Thymus (tissue), 11 donors: Measurements from ENCODE around the gene CARD8. TPM values are rescaled to one million over a fixed set of nuclear protein-coding genes. Genes with fewer than 3 reads are reported as not detected.

ENCODE experiments used
- DNase-seq, 9 donors: peaks; one replicate each; pipeline ENCODE4 v3.0.0-alpha.2; 2013; ENCODE audit warnings: low spot score in 9 of 9, low read depth in 6 of 9, missing footprints in 1 of 9
- H3K27ac ChIP-seq, 2 donors: one replicate each; pipeline ENCODE4 v1.5.1; 2013; ENCODE audit warnings: control low read depth in 1 of 2, low read depth in 1 of 2, low read length in 1 of 2, mild to moderate bottlenecking in 1 of 2, moderate library complexity in 1 of 2
- H3K27me3 ChIP-seq, 2 donors: one replicate each; pipeline ENCODE4 v1.5.1; 2013; ENCODE audit warnings: low read length in 1 of 2; ENCODE audit not compliant: control insufficient read depth in 2 of 2, insufficient read depth in 1 of 2
- H3K36me3 ChIP-seq, 2 donors: one replicate each; pipeline ENCODE4 v1.5.1; 2013; ENCODE audit warnings: low read length in 1 of 2, mild to moderate bottlenecking in 1 of 2, moderate library complexity in 1 of 2; ENCODE audit not compliant: control insufficient read depth in 2 of 2, insufficient read depth in 2 of 2
- H3K4me1 ChIP-seq, 2 donors: one replicate each; pipeline ENCODE4 v1.5.1; 2013; ENCODE audit warnings: low read length in 2 of 2; ENCODE audit not compliant: control insufficient read depth in 2 of 2, insufficient read depth in 2 of 2
- H3K4me3 ChIP-seq, 2 donors: one replicate each; pipeline ENCODE4 v1.5.1; 2013; ENCODE audit warnings: low read length in 2 of 2, control low read depth in 1 of 2, mild to moderate bottlenecking in 1 of 2
- H3K9me3 ChIP-seq, 2 donors: one replicate each; pipeline ENCODE4 v1.5.1; 2013; ENCODE audit warnings: low read length in 1 of 2, mild to moderate bottlenecking in 1 of 2; ENCODE audit not compliant: control insufficient read depth in 2 of 2, insufficient read depth in 1 of 2
- WGBS: extraction: QIAGEN DNeasy Blood & Tissue Kit; methylation state at CpG from one replicate; pipeline ENCODE4 v1.1.7; 2013; 5-methylcytosine and 5-hydroxymethylcytosine counted together
- polyA plus RNA-seq: library from polyadenylated mRNA; stranded (reverse); fragments of 200-250 nt; gene quantifications from one replicate; pipeline ENCODE4 v1.2.3, GENCODE V29; 2013
- total RNA-seq: library from RNA; stranded (reverse); fragments of 120-200 nt; gene quantifications from one replicate; pipeline ENCODE4 v1.2.4, GENCODE V29; 2013
- donor health status: healthy.

CARD8 gene
- total and polyA plus RNA-seq, 2 donors: 56.0 to 66.4 TPM

DNA sequence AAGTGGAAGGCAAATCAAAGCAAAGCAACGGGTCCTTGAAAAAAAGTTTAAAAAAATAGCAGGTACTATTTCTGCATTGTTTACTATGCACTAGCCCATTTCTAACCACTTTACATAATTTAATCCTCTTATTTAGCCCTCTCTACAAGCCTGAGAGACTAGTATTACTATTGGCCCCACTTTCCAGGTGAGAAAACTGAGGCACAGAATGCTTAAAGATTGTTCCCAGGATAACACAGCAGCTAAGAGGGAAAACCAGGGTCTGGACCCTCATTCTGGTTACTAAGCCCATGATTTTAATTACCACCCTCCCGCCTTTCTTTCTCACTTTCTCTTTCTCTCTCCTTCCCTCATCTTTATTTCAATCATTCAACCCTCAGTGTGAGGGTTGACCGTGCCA lies 79.5 kb downstream of the CARD8 start:
- peaks cover 0 to 14% of the 10 kb centered on the region in 2 donors for H3K9me3 ChIP-seq
- 99% methylated on average over 3 of the region's 3 CpGs for WGBS
- no peak overlapping the region for H3K4me3 ChIP-seq
- H3K4me1 ChIP-seq: peaks cover under 1 to 4% of the 10 kb centered on the region in 2 donors
- peaks cover 11 to 12% of the 10 kb centered on the region in 2 donors for H3K36me3 ChIP-seq
- no peak for DNase-seq
- H3K27ac ChIP-seq: no peak overlapping the region
- no peaks in the 10 kb centered on the region for H3K27me3 ChIP-seq

DNA sequence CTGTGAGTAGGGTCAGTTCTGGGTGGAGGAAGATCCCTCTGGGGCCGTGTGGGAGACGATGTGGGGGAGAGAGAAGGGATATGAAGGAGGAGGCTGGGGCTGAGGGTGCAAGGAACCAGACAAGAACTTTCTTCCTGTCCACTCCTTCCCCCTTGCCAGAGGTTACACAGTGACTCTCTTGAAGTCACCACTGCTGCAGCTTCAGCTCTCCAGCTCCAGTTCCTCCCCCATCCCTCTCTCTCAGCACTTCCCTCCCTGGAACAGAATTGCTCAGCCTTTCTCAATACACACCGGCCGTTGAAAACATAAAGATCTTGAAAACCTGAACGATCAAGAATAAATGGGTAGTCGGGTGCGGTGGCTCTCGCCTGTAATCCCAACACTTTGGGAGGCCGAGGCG lies 80.1 kb downstream of the CARD8 start:
- peaks cover 0 to 16% of the 10 kb centered on the region in 2 donors for H3K9me3 ChIP-seq
- WGBS: 97% methylated on average over 10 of the region's 10 CpGs
- H3K4me3 ChIP-seq: no peak overlapping the region
- H3K4me1 ChIP-seq: peaks cover 4 to 10% of the 10 kb centered on the region in 2 donors
- no peak overlapping the region for H3K27ac ChIP-seq
- no peaks in the 10 kb centered on the region for H3K27me3 ChIP-seq
- no peak for DNase-seq
- peaks cover 11 to 12% of the 10 kb centered on the region in 2 donors for H3K36me3 ChIP-seq

DNA sequence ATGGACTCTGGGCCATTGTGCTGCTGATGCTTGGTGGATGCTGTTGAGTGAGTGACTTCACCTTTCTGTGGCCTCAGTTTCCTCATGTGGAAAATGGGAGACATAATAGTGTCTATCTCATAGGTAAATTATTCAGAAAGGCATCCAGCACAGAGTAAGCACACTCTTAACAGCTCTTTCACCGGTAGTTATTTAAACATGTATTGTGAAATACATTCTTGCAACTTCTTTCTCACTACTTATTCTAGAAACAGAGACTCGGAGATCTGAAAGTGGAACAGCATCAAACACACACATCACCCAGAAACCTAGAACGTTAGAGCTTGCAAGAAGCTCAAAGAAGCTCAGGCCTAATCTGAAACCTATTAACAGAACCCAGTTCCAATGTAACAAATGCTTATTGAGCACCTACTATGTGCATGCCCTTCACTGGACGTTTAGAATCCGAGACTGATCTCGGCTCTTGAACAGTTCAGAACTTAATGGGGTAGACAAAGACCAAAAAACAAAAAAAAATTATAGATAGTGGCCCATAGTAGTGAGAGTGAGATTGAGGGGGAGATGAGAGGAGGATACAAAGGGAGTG lies 81.2 kb downstream of the CARD8 start:
- Histone ChIP-seq H3K27me3 (no peaks in the 10 kb centered on the region), H3K4me1 (peaks cover 4 to 10% of the 10 kb centered on the region in 2 donors), H3K9me3 (peaks cover 0 to 16% of the 10 kb centered on the region in 2 donors), H3K36me3 (peaks cover 11 to 12% of the 10 kb centered on the region in 2 donors), H3K4me3 (no peak overlapping the region), H3K27ac (no peak overlapping the region)
- WGBS: 96% methylated on average over 6 of the region's 6 CpGs
- no peak for DNase-seq

DNA sequence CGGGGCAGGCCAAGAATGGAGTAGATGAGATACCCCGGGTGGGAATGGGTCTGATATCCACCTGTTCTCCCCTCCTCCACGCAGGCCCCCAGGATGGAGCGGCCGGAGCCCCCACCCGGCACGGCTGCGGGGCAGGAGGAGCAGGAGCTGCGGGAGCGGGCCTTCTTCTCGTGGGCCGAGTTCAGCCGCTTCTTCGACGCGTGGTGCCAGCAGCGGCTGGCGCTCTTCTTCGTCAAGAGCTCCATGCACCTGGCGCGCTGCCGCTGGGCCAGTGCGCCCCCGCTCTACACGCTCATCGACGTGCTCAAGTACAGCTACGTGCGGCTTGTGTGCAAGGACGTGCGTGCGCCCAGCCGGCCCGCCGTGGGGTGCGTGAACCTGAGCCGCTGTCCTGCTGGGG lies 84.0 kb downstream of the CARD8 start:
- no peak for DNase-seq
- Histone ChIP-seq H3K27me3 (no peaks in the 10 kb centered on the region), H3K9me3 (peaks cover 0 to 16% of the 10 kb centered on the region in 2 donors), H3K4me3 (no peak overlapping the region), H3K4me1 (peaks cover 4 to 12% of the 10 kb centered on the region in 2 donors), H3K36me3 (peaks cover 11 to 12% of the 10 kb centered on the region in 2 donors), H3K27ac (no peak overlapping the region)
- WGBS: 97% methylated on average over 37 of the region's 37 CpGs

DNA sequence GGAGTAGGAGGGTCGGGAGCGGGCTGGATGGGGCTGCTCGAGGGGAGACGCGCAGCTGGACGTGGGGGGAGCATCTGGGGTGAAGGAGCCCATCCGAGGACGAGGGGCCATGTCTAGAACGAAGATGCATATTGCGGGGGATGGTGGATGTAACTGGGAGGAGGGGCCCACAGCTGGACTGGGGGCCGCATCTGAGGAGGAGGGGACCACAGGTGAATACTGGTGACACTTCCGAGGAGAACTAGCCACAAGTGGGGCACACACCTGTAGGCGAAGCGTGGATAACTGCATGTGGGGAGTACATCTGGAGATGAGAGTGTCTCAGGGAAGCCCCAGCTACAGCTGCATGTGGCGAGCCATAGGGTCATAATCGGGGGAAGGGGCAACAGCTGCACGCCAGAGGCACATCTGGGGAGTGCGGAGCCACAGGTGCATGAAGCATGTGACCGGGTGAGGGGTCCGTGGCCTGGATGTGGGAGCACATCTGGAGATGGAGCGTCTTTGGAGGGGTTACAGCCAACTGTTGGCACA lies 84.8 kb downstream of the CARD8 start:
- H3K9me3 ChIP-seq: peaks cover 0 to 16% of the 10 kb centered on the region in 2 donors
- 3% methylated on average over 21 of the region's 21 CpGs for WGBS
- no peaks in the 10 kb centered on the region for H3K27me3 ChIP-seq
- H3K36me3 ChIP-seq: peaks cover 11 to 12% of the 10 kb centered on the region in 2 donors
- H3K27ac ChIP-seq: peak overlapping the region; percentile 96 to 97
- peak overlapping the region; percentile 89 to 98 for H3K4me3 ChIP-seq
- peaks cover 4 to 12% of the 10 kb centered on the region in 2 donors for H3K4me1 ChIP-seq
- peak in 8 of 9 donors; percentile 43 to 85 (median 64) for DNase-seq

DNA sequence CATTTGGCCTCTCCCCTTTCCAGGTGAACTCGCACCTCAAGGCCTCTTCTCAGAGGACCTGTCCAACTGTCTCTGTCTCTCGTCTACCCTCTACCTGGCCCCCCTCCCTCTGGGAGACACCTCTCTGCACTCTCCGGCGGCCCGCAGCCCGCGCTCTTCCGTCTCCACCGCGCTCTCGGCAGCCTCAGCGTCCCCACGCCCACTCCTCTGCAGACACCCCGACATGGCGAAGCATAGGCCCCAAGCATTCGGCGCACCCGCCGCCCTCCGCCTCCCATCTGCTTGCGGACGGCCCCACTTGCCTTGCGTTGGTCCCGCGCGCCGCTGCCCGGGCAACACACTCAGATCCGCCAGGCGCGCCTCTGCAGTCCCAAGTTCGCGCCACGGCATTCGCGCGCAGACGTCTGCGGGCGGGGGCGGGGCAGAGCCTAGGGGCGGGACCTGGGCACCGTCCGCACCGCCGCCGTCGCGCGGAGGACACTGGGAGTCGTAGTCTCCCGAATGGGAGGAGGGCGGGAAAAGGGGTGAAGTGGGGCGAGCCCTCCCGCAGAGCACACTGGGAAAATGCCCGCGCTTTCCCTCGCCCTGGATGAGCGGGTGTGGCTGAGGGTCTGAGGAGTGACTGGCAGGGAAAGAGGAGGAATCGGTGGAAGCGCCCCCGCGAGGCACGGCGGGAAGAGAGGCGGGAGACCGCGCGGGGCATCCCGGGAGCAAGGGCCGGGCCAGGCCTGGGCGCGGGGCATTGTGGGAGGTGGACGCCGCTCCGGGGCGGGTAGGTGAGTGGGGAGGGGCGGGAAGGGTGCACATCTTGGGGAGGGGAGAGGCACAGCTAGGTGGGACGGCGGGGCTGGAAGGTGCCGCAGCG lies 85.5 kb downstream of the CARD8 start, which contains the start of the genes LIG1 and ZSWIM9:
TSS of gene LIG1 (minus strand) at position 406 of the 865 bp plus-strand sequence. CDS start 4,778 bp downstream, outside the sequence.
TSS of gene ZSWIM9 (plus strand) at position 742 of the 865 bp plus-strand sequence. CDS start 1,123 bp downstream, outside the sequence.
- peaks cover 4 to 12% of the 10 kb centered on the region in 2 donors for H3K4me1 ChIP-seq
- H3K27ac ChIP-seq: peak within 1 kb of the TSS; percentile 97 to 98
- H3K36me3 ChIP-seq: peaks cover 9% of the 10 kb centered on the region in 2 donors
- H3K9me3 ChIP-seq: peaks cover 0 to 16% of the 10 kb centered on the region in 2 donors
- WGBS: under 1% methylated on average over 82 of the region's 82 CpGs
- DNase-seq: peak; percentile 79 to 96 (median 88)
- peak within 1 kb of the TSS; percentile 89 to 98 for H3K4me3 ChIP-seq
- no peaks in the 10 kb centered on the region for H3K27me3 ChIP-seq

DNA sequence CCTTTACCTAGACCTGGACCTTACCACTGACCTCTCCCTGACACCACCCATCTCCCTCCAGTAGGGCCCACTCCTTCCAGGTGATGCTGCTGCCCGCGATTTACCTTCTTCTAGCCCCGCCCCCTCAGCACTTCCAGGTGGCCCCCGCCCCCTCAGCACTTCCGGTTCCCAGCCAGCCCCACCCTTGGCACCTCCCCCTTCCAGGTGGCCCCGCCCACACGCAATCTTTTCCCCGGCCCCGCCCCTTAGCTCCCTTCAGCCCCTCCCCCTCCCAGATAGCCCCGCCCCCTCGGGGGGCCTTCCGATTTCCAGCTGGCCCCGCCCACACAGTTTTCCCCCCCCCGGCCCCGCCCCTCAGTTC lies 86.2 kb downstream of the CARD8 start:
- Histone ChIP-seq H3K9me3 (peaks cover 0 to 16% of the 10 kb centered on the region in 2 donors), H3K36me3 (peaks cover 9% of the 10 kb centered on the region in 2 donors), H3K27ac (peak overlapping the region; percentile 97 to 98), H3K4me3 (peak overlapping the region; percentile 89 to 98), H3K27me3 (no peaks in the 10 kb centered on the region), H3K4me1 (peaks cover 4 to 12% of the 10 kb centered on the region in 2 donors)
- WGBS: 3% methylated on average over 15 of the region's 15 CpGs
- peak in 8 of 9 donors; percentile 5 to 75 (median 46) for DNase-seq

DNA sequence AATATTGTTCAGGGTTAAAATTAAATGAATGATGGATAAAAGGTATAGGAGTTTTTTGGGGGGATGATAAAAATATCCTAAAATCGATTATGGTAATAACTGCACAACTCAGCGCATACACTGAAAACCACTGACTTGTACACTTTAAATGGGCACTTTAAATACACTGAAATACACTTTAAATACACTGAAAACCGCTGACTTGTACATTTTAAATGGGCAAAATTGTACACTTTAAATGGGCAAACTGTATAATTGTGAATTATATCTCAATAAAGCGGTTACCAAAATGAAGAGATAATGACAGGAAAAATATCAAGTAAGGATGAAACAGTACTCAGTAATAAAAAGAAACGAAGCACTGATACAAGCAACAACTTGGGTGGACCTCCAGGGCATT lies 87.0 kb downstream of the CARD8 start:
- 97% methylated on average over 5 of the region's 5 CpGs for WGBS
- DNase-seq: no peak
- H3K36me3 ChIP-seq: peaks cover 4 to 11% of the 10 kb centered on the region in 2 donors
- H3K4me3 ChIP-seq: no peak overlapping the region
- peaks cover 4 to 12% of the 10 kb centered on the region in 2 donors for H3K4me1 ChIP-seq
- H3K9me3 ChIP-seq: peaks cover 0 to 16% of the 10 kb centered on the region in 2 donors
- no peaks in the 10 kb centered on the region for H3K27me3 ChIP-seq
- H3K27ac ChIP-seq: no peak overlapping the region
